ENCODE results near the gene SLC12A7. TPM values are rescaled to one million over a fixed set of nuclear protein-coding genes. Genes with fewer than 3 reads are reported as not detected.

SLC12A7 gene
- polyA plus RNA-seq, 1 donor (not counting 4 experiments of a cell fraction or from before 2014, with no cell fraction given) = 1.5 TPM

DNA sequence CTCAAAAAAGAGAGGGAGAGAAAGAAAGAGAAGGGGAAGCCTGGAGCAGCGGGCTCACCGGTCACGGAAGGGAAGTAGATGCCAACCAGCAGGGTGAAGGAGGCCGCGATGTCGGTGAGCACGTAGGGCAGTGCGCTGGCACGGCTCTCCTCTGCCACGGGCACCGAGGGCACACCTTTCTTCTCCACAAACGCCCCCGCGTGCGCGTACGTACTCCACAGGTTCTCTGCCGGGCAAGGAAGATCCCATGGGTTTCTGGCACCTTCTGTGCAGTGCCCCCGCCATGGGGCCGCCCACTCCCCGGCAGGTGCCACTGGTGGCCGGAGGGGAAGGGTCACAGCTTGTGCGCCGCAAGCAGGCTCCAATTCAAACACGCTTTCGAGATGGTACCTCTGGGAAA is 30.3 kb downstream of the SLC12A7 start:
- Histone ChIP-seq H3K9ac (ENCODE audit: control insufficient read depth, extremely low read depth, insufficient read depth, low read length) (no peak overlapping the region), H3K79me2 (ENCODE audit: control insufficient read depth, insufficient read depth, low read length) (no peaks in the 10 kb centered on the region), H3K27ac (ENCODE audit: control insufficient read depth, insufficient read depth, low read length) (no peak overlapping the region), H2AFZ (ENCODE audit: control insufficient read depth, low read length) (no peak overlapping the region), H3K4me3 (ENCODE audit: control insufficient read depth in 2 of 3, extremely low read depth in 1 of 3, insufficient read depth in 2 of 3, low read depth in 1 of 3, low read length in 3 of 3) (no peak overlapping the region), H3K27me3 (ENCODE audit: control insufficient read depth, extremely low read depth, insufficient read depth, low read length) (no peaks in the 10 kb centered on the region), H3K9me1 (ENCODE audit: control insufficient read depth, extremely low read depth, insufficient read depth, low read length) (no peaks in the 10 kb centered on the region), H3K36me3 (ENCODE audit: control insufficient read depth in 2 of 2, extremely low read depth in 1 of 2, insufficient read depth in 2 of 2, low read length in 2 of 2) (no peaks in the 10 kb centered on the region), H4K20me1 (ENCODE audit: control insufficient read depth, extremely low read depth, insufficient read depth, low read length) (no peaks in the 10 kb centered on the region), H3K9me3 (ENCODE audit: control insufficient read depth, low read depth, low read length) (no peaks in the 10 kb centered on the region), H3K4me1 (ENCODE audit: control insufficient read depth, extremely low read depth, insufficient read depth, low read length) (no peaks in the 10 kb centered on the region), H3K4me2 (ENCODE audit: control insufficient read depth, extremely low read depth, insufficient read depth, low read depth, low read length) (no peak overlapping the region)
- FAIRE-seq (no peak), DNase-seq (ENCODE audit: low read depth, low spot score) (no peak)
- no peak for TF ChIP-seq EZH2 (IDR thresholded peaks at IDR 0.05; ENCODE audit: low read length)
- TF ChIP-seq, protein P1, sequence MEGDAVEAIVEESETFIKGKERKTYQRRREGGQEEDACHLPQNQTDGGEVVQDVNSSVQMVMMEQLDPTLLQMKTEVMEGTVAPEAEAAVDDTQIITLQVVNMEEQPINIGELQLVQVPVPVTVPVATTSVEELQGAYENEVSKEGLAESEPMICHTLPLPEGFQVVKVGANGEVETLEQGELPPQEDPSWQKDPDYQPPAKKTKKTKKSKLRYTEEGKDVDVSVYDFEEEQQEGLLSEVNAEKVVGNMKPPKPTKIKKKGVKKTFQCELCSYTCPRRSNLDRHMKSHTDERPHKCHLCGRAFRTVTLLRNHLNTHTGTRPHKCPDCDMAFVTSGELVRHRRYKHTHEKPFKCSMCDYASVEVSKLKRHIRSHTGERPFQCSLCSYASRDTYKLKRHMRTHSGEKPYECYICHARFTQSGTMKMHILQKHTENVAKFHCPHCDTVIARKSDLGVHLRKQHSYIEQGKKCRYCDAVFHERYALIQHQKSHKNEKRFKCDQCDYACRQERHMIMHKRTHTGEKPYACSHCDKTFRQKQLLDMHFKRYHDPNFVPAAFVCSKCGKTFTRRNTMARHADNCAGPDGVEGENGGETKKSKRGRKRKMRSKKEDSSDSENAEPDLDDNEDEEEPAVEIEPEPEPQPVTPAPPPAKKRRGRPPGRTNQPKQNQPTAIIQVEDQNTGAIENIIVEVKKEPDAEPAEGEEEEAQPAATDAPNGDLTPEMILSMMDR (optimal IDR thresholded peaks at IDR 0.05 in 1 of 3, IDR thresholded peaks at IDR 0.05 in 1 of 3, conservative IDR thresholded peaks at IDR 0.05 in 1 of 3; ENCODE audit: extremely low read depth in 1 of 3, insufficient read depth in 2 of 3, low read length in 3 of 3) = no peak
- dilution Hi-C loops (cut with MboI; ENCODE audit: extremely low pct_ligation_motif_present, low sequenced_read_pairs) = no loop called here

DNA sequence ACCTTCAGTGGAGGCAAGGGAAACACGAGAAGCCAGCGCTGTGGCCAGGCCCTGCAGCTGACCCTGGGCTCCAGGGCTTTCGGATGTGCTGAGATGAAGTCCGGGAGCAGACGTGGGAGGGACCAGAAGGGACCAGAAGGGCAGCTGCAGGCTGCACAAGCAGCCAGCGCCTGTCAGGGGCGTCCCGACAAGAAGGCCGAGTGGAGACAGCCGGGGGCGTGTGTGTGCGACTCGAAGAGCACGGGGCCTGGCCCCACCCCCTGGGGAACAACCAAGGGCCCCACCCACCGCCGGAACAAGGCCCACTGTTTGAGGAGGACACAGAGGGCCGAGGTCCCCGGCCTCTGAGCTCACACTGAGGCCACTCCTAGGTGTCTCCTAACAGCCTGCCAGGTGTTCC is 31.4 kb downstream of the SLC12A7 start:
- no peak overlapping the region for H3K27ac ChIP-seq (ENCODE audit: control insufficient read depth, insufficient read depth, low read length)
- no peaks in the 10 kb centered on the region for H4K20me1 ChIP-seq (ENCODE audit: control insufficient read depth, extremely low read depth, insufficient read depth, low read length)
- no peaks in the 10 kb centered on the region for H3K9me3 ChIP-seq (ENCODE audit: control insufficient read depth, low read depth, low read length)
- H3K36me3 ChIP-seq (ENCODE audit: control insufficient read depth in 2 of 2, extremely low read depth in 1 of 2, insufficient read depth in 2 of 2, low read length in 2 of 2) = no peaks in the 10 kb centered on the region
- dilution Hi-C loops (cut with MboI; ENCODE audit: extremely low pct_ligation_motif_present, low sequenced_read_pairs) = no loop called here
- H3K9me1 ChIP-seq (ENCODE audit: control insufficient read depth, extremely low read depth, insufficient read depth, low read length) = no peaks in the 10 kb centered on the region
- no peak overlapping the region for H2AFZ ChIP-seq (ENCODE audit: control insufficient read depth, low read length)
- FAIRE-seq = no peak
- H3K9ac ChIP-seq (ENCODE audit: control insufficient read depth, extremely low read depth, insufficient read depth, low read length) = no peak overlapping the region
- no peaks in the 10 kb centered on the region for H3K79me2 ChIP-seq (ENCODE audit: control insufficient read depth, insufficient read depth, low read length)
- H3K27me3 ChIP-seq (ENCODE audit: control insufficient read depth, extremely low read depth, insufficient read depth, low read length) = no peaks in the 10 kb centered on the region
- H3K4me2 ChIP-seq (ENCODE audit: control insufficient read depth, extremely low read depth, insufficient read depth, low read depth, low read length) = no peak overlapping the region
- H3K4me1 ChIP-seq (ENCODE audit: control insufficient read depth, extremely low read depth, insufficient read depth, low read length) = no peaks in the 10 kb centered on the region
- H3K4me3 ChIP-seq (ENCODE audit: control insufficient read depth in 2 of 3, extremely low read depth in 1 of 3, insufficient read depth in 2 of 3, low read depth in 1 of 3, low read length in 3 of 3) = no peak overlapping the region
- no peak for DNase-seq (ENCODE audit: low read depth, low spot score)
- TF ChIP-seq, protein P1 (optimal IDR thresholded peaks at IDR 0.05 in 1 of 3, IDR thresholded peaks at IDR 0.05 in 1 of 3, conservative IDR thresholded peaks at IDR 0.05 in 1 of 3; ENCODE audit: extremely low read depth in 1 of 3, insufficient read depth in 2 of 3, low read length in 3 of 3) = no peak
- TF ChIP-seq EZH2 (IDR thresholded peaks at IDR 0.05; ENCODE audit: low read length) = no peak

Data from keratinocyte (primary cell).